ENCODE results near the gene CNTNAP2. TPM values are rescaled to one million over a fixed set of nuclear protein-coding genes. Genes with fewer than 3 reads are reported as not detected.

CNTNAP2 gene
- total RNA-seq, 1 experiment from 2014 or later: 64.5 TPM

- H3K27ac Mint-ChIP-seq: no peak overlapping the region
These were observed 2158.8 kb downstream of the CNTNAP2 start for GRCh38 chr7:148275359-148275890.

More at GRCh38 chr7:148275359-148275890, 2158.8 kb downstream of the CNTNAP2 start:
- Histone ChIP-seq H4K8ac (replicated peaks; ENCODE audit: insufficient read length, low read depth, low read length) (no peak overlapping the region), H3K79me2 (ENCODE audit: insufficient read depth, low read length) (no peaks in the 10 kb centered on the region), H3K18ac (ENCODE audit: insufficient read length, low read depth, low read length) (no peak overlapping the region), H3K4ac (ENCODE audit: low read depth, low read length) (no peak overlapping the region), H4K20me1 (ENCODE audit: control insufficient read depth, insufficient read depth, insufficient read length) (no peaks in the 10 kb centered on the region), H3K9ac (ENCODE audit: extremely low read depth, insufficient read length, low read length) (no peak overlapping the region), H2AFZ (ENCODE audit: low read length) (no peak overlapping the region), H3K23me2 (ENCODE audit: insufficient read length, low read depth, low read length, poor library complexity, severe bottlenecking) (no peaks in the 10 kb centered on the region), H3K4me2 (ENCODE audit: insufficient read depth, insufficient read length, low read length) (no peak overlapping the region), H3T11ph (ENCODE audit: low read length) (no peak overlapping the region), H3K14ac (ENCODE audit: insufficient read depth, low read length) (no peak overlapping the region), H2BK120ac (ENCODE audit: low read depth, low read length, poor library complexity, severe bottlenecking) (no peak overlapping the region), H3K9me3 (ENCODE audit: control insufficient read depth, low read depth, low read length) (no peaks in the 10 kb centered on the region), H3K79me1 (ENCODE audit: insufficient read depth, low read depth, low read length, poor library complexity, severe bottlenecking) (no peaks in the 10 kb centered on the region), H2BK15ac (ENCODE audit: low read depth, low read length) (no peak overlapping the region), H3K27me3 (ENCODE audit: insufficient read depth, low read length) (no peaks in the 10 kb centered on the region), H3K56ac (ENCODE audit: insufficient read length, low read depth, low read length) (no peak overlapping the region), H2BK12ac (ENCODE audit: insufficient read length, low read depth, low read length) (no peak overlapping the region), H4K5ac (ENCODE audit: insufficient read length, low read depth, low read length) (no peak overlapping the region), H2AK5ac (ENCODE audit: insufficient read length, low read length) (no peak overlapping the region), H3K23ac (ENCODE audit: insufficient read length, low read depth, low read length) (no peak overlapping the region), H2BK20ac (ENCODE audit: low read depth, low read length, poor library complexity, severe bottlenecking) (no peak overlapping the region), H3K27ac (ENCODE audit: insufficient read length, low read depth, low read length) (no peak overlapping the region), H3K4me1 (ENCODE audit: insufficient read depth, low read length) (no peaks in the 10 kb centered on the region), H4K91ac (ENCODE audit: insufficient read length, low read depth, low read length) (no peak overlapping the region), H2BK5ac (ENCODE audit: insufficient read length, low read length) (no peak overlapping the region)
- WGBS (ENCODE audit: extremely low coverage, insufficient read length, low lambda C conversion rate): no CpG with 5 or more reads among the region's 4 CpGs
- Mint-ChIP-seq H3K4me3 (no peak overlapping the region), H3K4me1 (peaks cover 0 to 3% of the 10 kb centered on the region in 2 experiments; a peak in 1 of 4 replicates), H3K9me3 (peaks cover 2 to 3% of the 10 kb centered on the region in 2 experiments; a peak in 2 of 5 replicates), H3K36me3 (ENCODE audit: insufficient read depth in 1 of 3, low read depth in 3 of 3) (peaks cover 0 to 7% (median 5%) of the 10 kb centered on the region in 3 experiments; a peak in 3 of 7 replicates), H3K27me3 (ENCODE audit: low read depth) (peaks cover 3% of the 10 kb centered on the region; the same call in 1 of the 2 replicates)
- TF ChIP-seq, protein P1, sequence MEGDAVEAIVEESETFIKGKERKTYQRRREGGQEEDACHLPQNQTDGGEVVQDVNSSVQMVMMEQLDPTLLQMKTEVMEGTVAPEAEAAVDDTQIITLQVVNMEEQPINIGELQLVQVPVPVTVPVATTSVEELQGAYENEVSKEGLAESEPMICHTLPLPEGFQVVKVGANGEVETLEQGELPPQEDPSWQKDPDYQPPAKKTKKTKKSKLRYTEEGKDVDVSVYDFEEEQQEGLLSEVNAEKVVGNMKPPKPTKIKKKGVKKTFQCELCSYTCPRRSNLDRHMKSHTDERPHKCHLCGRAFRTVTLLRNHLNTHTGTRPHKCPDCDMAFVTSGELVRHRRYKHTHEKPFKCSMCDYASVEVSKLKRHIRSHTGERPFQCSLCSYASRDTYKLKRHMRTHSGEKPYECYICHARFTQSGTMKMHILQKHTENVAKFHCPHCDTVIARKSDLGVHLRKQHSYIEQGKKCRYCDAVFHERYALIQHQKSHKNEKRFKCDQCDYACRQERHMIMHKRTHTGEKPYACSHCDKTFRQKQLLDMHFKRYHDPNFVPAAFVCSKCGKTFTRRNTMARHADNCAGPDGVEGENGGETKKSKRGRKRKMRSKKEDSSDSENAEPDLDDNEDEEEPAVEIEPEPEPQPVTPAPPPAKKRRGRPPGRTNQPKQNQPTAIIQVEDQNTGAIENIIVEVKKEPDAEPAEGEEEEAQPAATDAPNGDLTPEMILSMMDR (conservative IDR thresholded peaks at IDR 0.05): no peak
- DNase-seq: no peak
